Uterus (tissue), 4 donors: ENCODE data around the gene DERL2. TPM values are rescaled to one million over a fixed set of nuclear protein-coding genes. Genes with fewer than 3 reads are reported as not detected.
"Not testable (repeated sequence)": the region's sequence is repeated elsewhere in the genome, so short reads cannot be mapped to it uniquely, and the experiment has no call there.

Experiments used
- DNase-seq, 2 donors: peaks; one replicate each; pipeline ENCODE4 v3.0.0-alpha.2; 2019 to 2020
- H3K27ac ChIP-seq, 2 donors: fragments of 200-600 bp; sonication (generic); 1 replicate in 1 of 2; 2 replicates in 1 of 2; pipeline ENCODE4 v1.5.1; 2016 to 2018
- H3K27me3 ChIP-seq, 2 donors: fragments of 200-600 bp; sonication (generic); one replicate each; pipeline ENCODE4 v1.5.1; 2018 to 2019; ENCODE audit warnings: control low read depth in 1 of 2
- H3K36me3 ChIP-seq, 2 donors: fragments of 200-600 bp; sonication (generic); one replicate each; pipeline ENCODE4 v1.5.1; 2019; ENCODE audit warnings: control low read depth in 1 of 2
- H3K4me1 ChIP-seq, 2 donors: fragments of 200-600 bp; sonication (generic); one replicate each; pipeline ENCODE4 v1.5.1; 2018 to 2019; ENCODE audit warnings: control low read depth in 1 of 2
- H3K4me3 ChIP-seq, 2 donors: fragments of 200-600 bp; sonication (generic); 1 replicate in 1 of 2; 2 replicates in 1 of 2; pipeline ENCODE4 v1.5.1; 2018 to 2019; ENCODE audit warnings: mild to moderate bottlenecking in 1 of 2
- H3K9me3 ChIP-seq, 2 donors: fragments of 200-600 bp; sonication (generic); one replicate each; pipeline ENCODE4 v1.5.1; 2019; ENCODE audit warnings: control low read depth in 1 of 2
- CTCF ChIP-seq, 4 experiments: fragments of 200-600 bp in 2 of 4; fragments of 450-650 bp in 2 of 4; sonication (generic) in 2 of 4; IDR thresholded peaks; one replicate each; pipeline ENCODE4 v1.5.1; 2016 to 2019; ENCODE audit warnings: antibody characterized with exemption in 4 of 4, mild to moderate bottlenecking in 2 of 4, moderate library complexity in 1 of 4
- POLR2A ChIP-seq, 2 donors: fragments of 450-650 bp; IDR thresholded peaks; one replicate each; pipeline ENCODE4 v1.6.1; 2016; ENCODE audit warnings: antibody characterized with exemption in 2 of 2, mild to moderate bottlenecking in 1 of 2, moderate library complexity in 1 of 2
- intact Hi-C: fragments of 100-400 bp; cut with DNase I; formaldehyde crosslinking; loops from one replicate; pipeline ENCODE4 v1.15.1; 2023; ENCODE audit warnings: low total_unique reads
- total RNA-seq, 4 donors: library from RNA; depleted of rRNA in 3 of 4; stranded (reverse); fragments of >200 nt in 3 of 4; gene quantifications; one replicate each; pipeline versions ENCODE4 v1.1.0 to v1.2.4, GENCODE V29; 2014 to 2023
- donor health status: DM: yes; HTN: yes; CAD: no.

Gene DERL2
- total RNA-seq, 4 donors from 2014 or later: 10.2 to 61.4 (median 47.0) TPM

- Histone ChIP-seq H3K9me3 (no peaks in the 10 kb centered on the region), H3K4me1 (peaks cover 5 to 7% of the 10 kb centered on the region in 2 donors), H3K27me3 (no peaks in the 10 kb centered on the region), H3K4me3 (peak overlapping the region; percentile 47 to 95), H3K27ac (peak overlapping the region; percentile 67 to 69), H3K36me3 (no peaks in the 10 kb centered on the region)
- DNase-seq: no peak
- TF ChIP-seq POLR2A (IDR thresholded peaks at IDR 0.05): no peak
- TF ChIP-seq CTCF (IDR thresholded peaks at IDR 0.05): no peak
- intact Hi-C loops: no loop called here
Measured at GRCh38 chr17:5439446-5439764, 46.6 kb downstream of the DERL2 start.

- peak within 1 kb of the TSS; percentile 47 to 95 for H3K4me3 ChIP-seq
- DNase-seq: peak; percentile 89 to 93
- TF ChIP-seq CTCF (IDR thresholded peaks at IDR 0.05): peak; percentile 98 to 100 (median 99)
- TF ChIP-seq POLR2A (IDR thresholded peaks at IDR 0.05): peak; percentile 42 to 69
- H3K9me3 ChIP-seq: no peaks in the 10 kb centered on the region
- H3K27me3 ChIP-seq: no peaks in the 10 kb centered on the region
- intact Hi-C loops: no loop called here
- peak within 1 kb of the TSS; percentile 67 to 69 for H3K27ac ChIP-seq
- H3K4me1 ChIP-seq: peaks cover 5 to 7% of the 10 kb centered on the region in 2 donors
- no peaks in the 10 kb centered on the region for H3K36me3 ChIP-seq
Measured at GRCh38 chr17:5438716-5439445, 47.1 kb downstream of the DERL2 start, which contains the start of gene C1QBP. TSS of gene C1QBP (minus strand) at chr17:5439155. CDS start at chr17:5439073, 82 bp downstream.

- Histone ChIP-seq H3K4me1 (peaks cover 5 to 7% of the 10 kb centered on the region in 2 donors), H3K27me3 (no peaks in the 10 kb centered on the region), H3K9me3 (no peaks in the 10 kb centered on the region), H3K36me3 (no peaks in the 10 kb centered on the region), H3K4me3 (peak overlapping the region; percentile 47 to 95), H3K27ac (peak overlapping the region; percentile 67 to 69)
- TF ChIP-seq POLR2A (IDR thresholded peaks at IDR 0.05) (no peak), CTCF (IDR thresholded peaks at IDR 0.05) (no peak)
- intact Hi-C loops: no loop called here
- no peak for DNase-seq
Measured at GRCh38 chr17:5437721-5438317, 48.2 kb downstream of the DERL2 start.

GRCh38 chr17:5435781-5436315 lies 50.1 kb downstream of the DERL2 start:
- H3K27ac ChIP-seq, H3K9me3 ChIP-seq, DNase-seq, H3K27me3 ChIP-seq, H3K36me3 ChIP-seq, intact Hi-C loops, H3K4me1 ChIP-seq, H3K4me3 ChIP-seq: not testable (repeated sequence)

GRCh38 chr17:5434984-5435383 lies 51.0 kb downstream of the DERL2 start:
- no peak for TF ChIP-seq POLR2A (IDR thresholded peaks at IDR 0.05)
- TF ChIP-seq CTCF (IDR thresholded peaks at IDR 0.05): no peak
- Histone ChIP-seq H3K27ac (no peak overlapping the region), H3K4me1 (peaks cover 5 to 7% of the 10 kb centered on the region in 2 donors), H3K27me3 (no peaks in the 10 kb centered on the region), H3K36me3 (no peaks in the 10 kb centered on the region), H3K4me3 (no peak overlapping the region), H3K9me3 (no peaks in the 10 kb centered on the region)
- intact Hi-C loops: no loop called here
- DNase-seq: no peak
